ENCODE results near the gene GPR39.

DNA sequence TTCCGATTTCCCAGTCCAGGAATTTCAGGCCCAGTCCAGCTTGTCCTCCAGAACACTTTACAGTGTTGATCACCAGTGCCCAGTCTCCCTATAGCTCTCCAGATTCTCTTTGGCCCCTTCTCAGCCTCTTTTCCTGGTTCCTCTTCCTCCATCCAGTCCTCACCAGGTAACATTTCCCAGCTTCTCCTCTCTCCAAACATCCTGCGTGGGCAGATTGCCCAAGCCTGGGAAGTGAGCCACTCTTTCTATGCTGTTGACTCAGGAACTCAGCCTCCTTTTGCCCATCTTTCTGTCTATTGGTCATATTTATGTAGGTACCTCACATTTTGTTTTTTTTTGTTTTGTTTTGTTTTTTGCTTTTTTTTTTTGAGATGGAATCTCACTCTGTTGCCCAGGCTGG lies 144.0 kb downstream of the GPR39 start:
- TF ChIP-seq, protein P1, sequence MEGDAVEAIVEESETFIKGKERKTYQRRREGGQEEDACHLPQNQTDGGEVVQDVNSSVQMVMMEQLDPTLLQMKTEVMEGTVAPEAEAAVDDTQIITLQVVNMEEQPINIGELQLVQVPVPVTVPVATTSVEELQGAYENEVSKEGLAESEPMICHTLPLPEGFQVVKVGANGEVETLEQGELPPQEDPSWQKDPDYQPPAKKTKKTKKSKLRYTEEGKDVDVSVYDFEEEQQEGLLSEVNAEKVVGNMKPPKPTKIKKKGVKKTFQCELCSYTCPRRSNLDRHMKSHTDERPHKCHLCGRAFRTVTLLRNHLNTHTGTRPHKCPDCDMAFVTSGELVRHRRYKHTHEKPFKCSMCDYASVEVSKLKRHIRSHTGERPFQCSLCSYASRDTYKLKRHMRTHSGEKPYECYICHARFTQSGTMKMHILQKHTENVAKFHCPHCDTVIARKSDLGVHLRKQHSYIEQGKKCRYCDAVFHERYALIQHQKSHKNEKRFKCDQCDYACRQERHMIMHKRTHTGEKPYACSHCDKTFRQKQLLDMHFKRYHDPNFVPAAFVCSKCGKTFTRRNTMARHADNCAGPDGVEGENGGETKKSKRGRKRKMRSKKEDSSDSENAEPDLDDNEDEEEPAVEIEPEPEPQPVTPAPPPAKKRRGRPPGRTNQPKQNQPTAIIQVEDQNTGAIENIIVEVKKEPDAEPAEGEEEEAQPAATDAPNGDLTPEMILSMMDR (IDR thresholded peaks at IDR 0.05), result no peak
- TF ChIP-seq POLR2A (IDR thresholded peaks at IDR 0.05), result no peak
